ENCODE results near the gene TDG. TPM values are rescaled to one million over a fixed set of nuclear protein-coding genes. Genes with fewer than 3 reads are reported as not detected.

TDG gene
- total and polyA plus RNA-seq, 10 of the 15 experiments (the other 5 are each of a cell fraction or from before 2014, with no cell fraction given) = 29.7 to 68.8 (median 51.2) TPM

- TF ChIP-seq FOXK2 (IDR thresholded peaks at IDR 0.05) (no peak; the same call in 1 of the 2 replicates), SMAD1 (IDR thresholded peaks at IDR 0.05; ENCODE audit: low read depth, partially characterized antibody) (no peak), CEBPB (IDR thresholded peaks at IDR 0.05; ENCODE audit: borderline replicate concordance in 1 of 2, low read depth in 2 of 2, low read length in 2 of 2) (no peak), HDGF (IDR thresholded peaks at IDR 0.05) (peak; percentile 65; the same call in 1 of the 2 replicates), HCFC1 (IDR thresholded peaks at IDR 0.05; ENCODE audit: low read length) (peak; percentile 74), BCL11A (IDR thresholded peaks at IDR 0.05; ENCODE audit: low read depth, low read length) (0 out of 2 replicates have a peak, but pooled peaks have one; percentile 13), HDAC6 (IDR thresholded peaks at IDR 0.05; ENCODE audit: unreplicated experiment) (no peak), ESRRA (IDR thresholded peaks at IDR 0.05; ENCODE audit: low read length) (no peak), CBX3 (IDR thresholded peaks at IDR 0.05; ENCODE audit: borderline replicate concordance, low read depth) (no peak), REST (IDR thresholded peaks at IDR 0.05; ENCODE audit: low read depth, low read length) (no peak), TARDBP (IDR thresholded peaks at IDR 0.05; ENCODE audit: borderline replicate concordance) (no peak), POLR2A (IDR thresholded peaks at IDR 0.05; ENCODE audit: low read depth, low read length) (peak; percentile 96), RFX5 (IDR thresholded peaks at IDR 0.05; ENCODE audit: low read depth, low read length) (no peak), ZNF384 (IDR thresholded peaks at IDR 0.05; ENCODE audit: borderline replicate concordance, low read depth, low read length) (no peak), BACH1 (IDR thresholded peaks at IDR 0.05; ENCODE audit: borderline replicate concordance) (no peak), TBL1XR1 (IDR thresholded peaks at IDR 0.05; ENCODE audit: low read depth, low read length) (no peak; the same call in 1 of the 2 replicates), IRF3 (IDR thresholded peaks at IDR 0.05) (peak; percentile 47), SRF (IDR thresholded peaks at IDR 0.05; ENCODE audit: low read depth in 2 of 2, low read length in 2 of 2) (peak in 1 of 2 experiments; percentile 40; a peak in 1 of 4 replicates), WRNIP1 (IDR thresholded peaks at IDR 0.05; ENCODE audit: borderline replicate concordance, low read depth, low read length) (no peak), NR2C1 (IDR thresholded peaks at IDR 0.05) (no peak; the same call in 1 of the 2 replicates), TCF12 (IDR thresholded peaks at IDR 0.05; ENCODE audit: low read depth, low read length) (0 out of 2 replicates have a peak, but pooled peaks have one; percentile 28), SUPT20H (IDR thresholded peaks at IDR 0.05; ENCODE audit: borderline replicate concordance, control insufficient read depth, low read depth, low read length) (no peak), TAF1 (IDR thresholded peaks at IDR 0.05; ENCODE audit: borderline replicate concordance, low read depth, low read length) (peak; percentile 75; the same call in 1 of the 2 replicates), SKIL (IDR thresholded peaks at IDR 0.05; ENCODE audit: low read depth, poor library complexity, severe bottlenecking) (no peak)
Observed at GRCh38 chr12:103965590-103966504, at the start of gene TDG (continued).

Data from GM12878 (cell line).